RWPE2 (cell line): Measurements from ENCODE around the gene FRMPD1.

Experiments used
- ATAC-seq: fragments of 200-7000 bp; cut with Tn5 transposase; 3 replicates; pipeline ENCODE4 v1.9.1; 2021; ENCODE audit warnings: low read depth
- DNase-seq: peaks from one replicate; pipeline ENCODE4 v3.0.0-alpha.2; 2020; ENCODE audit warnings: low spot score
- H3K27ac ChIP-seq: fragments of 450-650 bp; 2 replicates; pipeline ENCODE4 v1.5.1; 2017; ENCODE audit warnings: mild to moderate bottlenecking; ENCODE audit not compliant: poor library complexity, severe bottlenecking
- H3K27me3 ChIP-seq: fragments of 250-450 bp; sonication (Bioruptor Pico); 2 replicates; pipeline ENCODE4 v1.5.1; 2021; ENCODE audit warnings: mild to moderate bottlenecking, moderate library complexity; ENCODE audit not compliant: insufficient read depth, poor library complexity, severe bottlenecking
- H3K36me3 ChIP-seq: fragments of 250-450 bp; sonication (Bioruptor Pico); 2 replicates; pipeline ENCODE4 v1.5.1; 2020; ENCODE audit warnings: low read depth, mild to moderate bottlenecking, moderate library complexity
- H3K4me1 ChIP-seq: fragments of 250-450 bp; sonication (Bioruptor Pico); 2 replicates; pipeline ENCODE4 v1.5.1; 2021; ENCODE audit warnings: mild to moderate bottlenecking, moderate library complexity; ENCODE audit not compliant: insufficient read depth, poor library complexity, severe bottlenecking
- H3K4me3 ChIP-seq: fragments of 250-450 bp; sonication (Bioruptor Pico); 2 replicates; pipeline ENCODE4 v1.5.1; 2021; ENCODE audit warnings: mild to moderate bottlenecking, moderate library complexity; ENCODE audit not compliant: severe bottlenecking
- H3K9me3 ChIP-seq: fragments of 250-450 bp; sonication (Bioruptor Pico); 2 replicates; pipeline ENCODE4 v1.5.1; 2021; ENCODE audit warnings: mild to moderate bottlenecking, moderate library complexity; ENCODE audit not compliant: severe bottlenecking
- TF ChIP-seq, protein P1 (sequence below): fragments of 450-650 bp; IDR thresholded peaks from one replicate; pipeline ENCODE4 v1.5.1; 2017; ENCODE audit warnings: mild to moderate bottlenecking, moderate library complexity; ENCODE audit not compliant: poor library complexity, severe bottlenecking

Gene FRMPD1

GRCh38 chr9:37676411-37676830, 25.7 kb downstream of the FRMPD1 start:
- H3K27ac ChIP-seq: no peak overlapping the region
- DNase-seq: no peak
- no peaks in the 10 kb centered on the region for H3K9me3 ChIP-seq
- no peaks in the 10 kb centered on the region for H3K4me1 ChIP-seq
- H3K27me3 ChIP-seq: no peaks in the 10 kb centered on the region
- no peaks in the 10 kb centered on the region for H3K36me3 ChIP-seq
- no peak for ATAC-seq
- no peak overlapping the region for H3K4me3 ChIP-seq
- TF ChIP-seq, protein P1, sequence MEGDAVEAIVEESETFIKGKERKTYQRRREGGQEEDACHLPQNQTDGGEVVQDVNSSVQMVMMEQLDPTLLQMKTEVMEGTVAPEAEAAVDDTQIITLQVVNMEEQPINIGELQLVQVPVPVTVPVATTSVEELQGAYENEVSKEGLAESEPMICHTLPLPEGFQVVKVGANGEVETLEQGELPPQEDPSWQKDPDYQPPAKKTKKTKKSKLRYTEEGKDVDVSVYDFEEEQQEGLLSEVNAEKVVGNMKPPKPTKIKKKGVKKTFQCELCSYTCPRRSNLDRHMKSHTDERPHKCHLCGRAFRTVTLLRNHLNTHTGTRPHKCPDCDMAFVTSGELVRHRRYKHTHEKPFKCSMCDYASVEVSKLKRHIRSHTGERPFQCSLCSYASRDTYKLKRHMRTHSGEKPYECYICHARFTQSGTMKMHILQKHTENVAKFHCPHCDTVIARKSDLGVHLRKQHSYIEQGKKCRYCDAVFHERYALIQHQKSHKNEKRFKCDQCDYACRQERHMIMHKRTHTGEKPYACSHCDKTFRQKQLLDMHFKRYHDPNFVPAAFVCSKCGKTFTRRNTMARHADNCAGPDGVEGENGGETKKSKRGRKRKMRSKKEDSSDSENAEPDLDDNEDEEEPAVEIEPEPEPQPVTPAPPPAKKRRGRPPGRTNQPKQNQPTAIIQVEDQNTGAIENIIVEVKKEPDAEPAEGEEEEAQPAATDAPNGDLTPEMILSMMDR: no peak

DNA sequence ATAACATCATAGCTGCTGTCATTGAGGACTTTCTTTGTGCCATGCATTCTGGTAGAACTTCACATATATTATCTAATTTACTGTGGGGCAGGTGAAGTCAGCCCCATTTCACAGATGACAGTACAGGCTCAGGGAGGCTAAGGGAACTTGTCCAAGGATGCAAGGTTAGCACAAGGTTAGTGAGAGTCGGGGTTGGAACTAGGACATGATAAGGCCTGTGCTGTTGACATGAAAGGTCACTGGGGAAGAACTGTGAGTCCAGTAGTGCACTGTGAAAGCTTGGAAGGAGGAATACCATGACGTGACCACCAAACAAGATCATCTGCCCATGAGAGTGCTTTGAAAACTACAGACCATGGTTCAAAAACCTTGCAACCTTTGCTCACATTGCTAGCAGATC, 26.7 kb downstream of the FRMPD1 start:
- Histone ChIP-seq H3K9me3 (no peaks in the 10 kb centered on the region), H3K27ac (no peak overlapping the region), H3K4me1 (no peaks in the 10 kb centered on the region), H3K27me3 (no peaks in the 10 kb centered on the region), H3K4me3 (no peak overlapping the region), H3K36me3 (no peaks in the 10 kb centered on the region)
- DNase-seq: no peak
- no peak for ATAC-seq
- TF ChIP-seq, protein P1: no peak

DNA sequence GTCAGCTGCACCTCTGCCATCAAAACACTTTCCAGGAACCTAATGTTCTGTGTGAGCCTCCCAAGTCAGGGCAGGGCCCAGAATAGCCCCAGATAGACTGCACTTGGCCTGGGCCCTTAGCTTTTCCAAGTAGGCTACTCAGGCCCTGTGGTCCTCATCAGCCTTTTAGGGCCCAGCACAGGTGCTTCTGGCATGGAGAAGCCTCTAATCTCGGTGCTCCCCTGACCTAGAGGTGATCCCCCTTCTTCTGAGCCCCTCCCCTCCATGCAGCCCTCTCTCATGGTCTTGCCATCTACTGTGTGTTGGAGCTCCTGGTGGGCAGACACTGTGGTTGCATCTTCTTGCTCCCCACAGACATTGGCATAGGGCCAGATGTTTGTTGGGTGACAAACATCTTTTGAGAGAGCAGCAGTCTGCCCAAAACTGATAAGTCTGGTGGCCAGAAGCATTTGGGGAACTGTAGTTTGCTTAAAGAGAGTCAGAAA, 28.1 kb downstream of the FRMPD1 start:
- Histone ChIP-seq H3K27ac (no peak overlapping the region), H3K4me1 (no peaks in the 10 kb centered on the region), H3K36me3 (no peaks in the 10 kb centered on the region), H3K9me3 (no peaks in the 10 kb centered on the region), H3K27me3 (no peaks in the 10 kb centered on the region), H3K4me3 (no peak overlapping the region)
- TF ChIP-seq, protein P1: no peak
- ATAC-seq (no peak), DNase-seq (no peak)

DNA sequence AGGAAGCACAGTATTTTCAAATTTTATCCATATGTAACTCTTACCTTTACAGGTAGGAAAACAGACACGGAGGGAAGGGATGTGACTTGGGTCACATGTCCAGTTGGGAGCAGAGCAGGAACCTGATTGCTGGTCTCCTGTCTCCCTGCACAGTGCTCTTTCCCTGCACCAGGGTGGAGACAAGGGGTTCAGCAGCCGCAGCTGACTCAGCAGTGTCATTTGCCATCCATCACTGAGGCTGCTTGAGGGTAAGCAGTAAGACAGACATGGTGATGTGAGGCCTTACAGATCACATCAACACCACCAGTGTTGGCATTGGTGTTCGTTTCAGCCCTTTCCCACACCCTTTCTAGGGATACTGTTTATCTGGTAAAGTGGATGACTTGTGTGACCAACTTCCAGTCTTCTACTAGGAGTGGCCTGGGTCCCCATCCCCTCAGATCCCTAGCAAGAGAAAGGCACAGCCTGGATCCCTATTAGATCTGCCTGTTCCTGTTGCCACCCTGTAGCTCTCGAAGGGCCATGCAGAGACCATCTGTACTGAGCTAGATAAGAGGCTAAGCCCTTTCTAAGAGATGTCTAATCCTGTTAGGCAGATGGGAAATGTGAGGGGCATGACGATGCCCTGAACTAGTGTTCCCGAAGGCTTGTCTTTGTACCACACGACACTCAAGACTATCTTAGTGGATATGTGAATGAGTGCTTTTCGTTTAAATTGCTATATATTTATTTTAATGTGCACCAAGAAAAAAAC, 29.1 kb downstream of the FRMPD1 start:
- Histone ChIP-seq H3K4me1 (no peaks in the 10 kb centered on the region), H3K36me3 (no peaks in the 10 kb centered on the region), H3K4me3 (no peak overlapping the region), H3K27ac (no peak overlapping the region), H3K9me3 (no peaks in the 10 kb centered on the region), H3K27me3 (no peaks in the 10 kb centered on the region)
- DNase-seq (no peak), ATAC-seq (no peak)
- TF ChIP-seq, protein P1: no peak

DNA sequence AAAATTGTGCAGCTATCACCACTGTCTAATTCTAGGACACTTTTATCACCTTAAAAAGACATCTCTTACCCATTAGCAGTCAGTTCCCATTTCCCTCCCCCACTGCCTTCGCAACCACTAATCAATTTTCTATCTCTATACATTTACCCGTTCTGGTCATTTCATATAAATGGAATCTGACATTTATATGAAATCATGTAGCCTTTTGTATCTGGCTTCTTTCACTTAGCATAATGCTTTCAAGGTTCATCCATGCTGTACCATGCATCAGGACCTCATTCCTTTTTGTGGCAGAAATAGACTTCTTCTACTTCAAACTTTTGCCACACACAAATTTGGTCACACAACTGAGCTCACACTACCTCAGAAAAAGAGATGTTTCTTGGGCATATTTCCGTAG, 32.2 kb downstream of the FRMPD1 start:
- no peaks in the 10 kb centered on the region for H3K36me3 ChIP-seq
- H3K4me3 ChIP-seq: no peak overlapping the region
- H3K27me3 ChIP-seq: peaks cover 8% of the 10 kb centered on the region
- no peak for DNase-seq
- no peaks in the 10 kb centered on the region for H3K9me3 ChIP-seq
- H3K4me1 ChIP-seq: no peaks in the 10 kb centered on the region
- TF ChIP-seq, protein P1: no peak
- H3K27ac ChIP-seq: no peak overlapping the region
- no peak for ATAC-seq
